ENCODE measurements around the gene COL10A1.

GRCh38 chr6:116094041-116094440 lies 31.9 kb downstream of the COL10A1 start:
- TF ChIP-seq CTCF (IDR thresholded peaks at IDR 0.05; ENCODE audit: insufficient read depth, low read depth, low read length) (no peak), EZH2 (IDR thresholded peaks at IDR 0.05; ENCODE audit: insufficient read depth, low read length) (no peak)

All from astrocyte (in vitro differentiated cells and primary cell).